GM19238 (cell line): Measurements from ENCODE around the gene GPX3.

ENCODE experiments used
- DNase-seq: peaks from one replicate; pipeline ENCODE4 v3.0.0; 2011; ENCODE audit warnings: low spot score; ENCODE audit not compliant: insufficient read length

Gene GPX3

GRCh38 chr5:151020304-151021110 lies at the start of gene GPX3:
Gene GPX3, plus strand, starts transcription at chr5:151020591. Its CDS starts 64 bp downstream, at chr5:151020655.
- peak; percentile 51 for DNase-seq

- no peak for DNase-seq
Observed at GRCh38 chr5:150978590-150978989, 41.8 kb upstream of the GPX3 start.

GRCh38 chr5:150987746-150988145 lies 32.6 kb upstream of the GPX3 start:
- DNase-seq: no peak

GRCh38 chr5:150989695-150990094 lies 30.7 kb upstream of the GPX3 start:
- DNase-seq: no peak

- no peak for DNase-seq
Observed at GRCh38 chr5:150992705-150993104, 27.7 kb upstream of the GPX3 start.

GRCh38 chr5:150993422-150993821 lies 27.0 kb upstream of the GPX3 start:
- DNase-seq: no peak

- DNase-seq: no peak
Observed at GRCh38 chr5:150993826-150994412, 26.5 kb upstream of the GPX3 start.

GRCh38 chr5:150999704-151000442 lies 20.5 kb upstream of the GPX3 start:
- DNase-seq: no peak

- no peak for DNase-seq
Observed at GRCh38 chr5:151001436-151001835, 19.0 kb upstream of the GPX3 start.

- no peak for DNase-seq
Observed at GRCh38 chr5:151002250-151002649, 18.1 kb upstream of the GPX3 start.

- DNase-seq: no peak
Observed at GRCh38 chr5:151002681-151003502, 17.5 kb upstream of the GPX3 start.

GRCh38 chr5:151003503-151003860 lies 16.9 kb upstream of the GPX3 start:
- DNase-seq: no peak

GRCh38 chr5:151004499-151004898 lies 15.9 kb upstream of the GPX3 start:
- no peak for DNase-seq

- no peak for DNase-seq
Observed at GRCh38 chr5:151005187-151005949, 15.0 kb upstream of the GPX3 start.

- DNase-seq: no peak
Observed at GRCh38 chr5:151005950-151006576, 14.3 kb upstream of the GPX3 start.

GRCh38 chr5:151006704-151007334 lies 13.6 kb upstream of the GPX3 start:
- no peak for DNase-seq

- DNase-seq: no peak
Observed at GRCh38 chr5:151007430-151008209, 12.8 kb upstream of the GPX3 start.

- DNase-seq: no peak
Observed at GRCh38 chr5:151008210-151008491, 12.2 kb upstream of the GPX3 start.

GRCh38 chr5:151008906-151009305 lies 11.5 kb upstream of the GPX3 start:
- DNase-seq: no peak
